Myocyte (in vitro differentiated cells): ENCODE measurements around the gene POLDIP3. TPM values are rescaled to one million over a fixed set of nuclear protein-coding genes. Genes with fewer than 3 reads are reported as not detected.
"Not testable (repeated sequence)": the region's sequence is repeated elsewhere in the genome, so short reads cannot be mapped to it uniquely, and the experiment has no call there.

Experiments used
- DNase-seq: peaks from one replicate; pipeline ENCODE4 v3.0.0-alpha.2; 2012; ENCODE audit warnings: low read depth
- total RNA-seq: library from RNA; depleted of rRNA; stranded (reverse); fragments of >200 nt; gene quantifications from 2 replicates; pipeline ENCODE4 v1.2.3, GENCODE V29; 2014

Gene POLDIP3
- total RNA-seq, 1 donor from 2014 or later, result 26.2 TPM

GRCh38 chr22:42587588-42588175 is 27.0 kb downstream of the POLDIP3 start:
- no peak for DNase-seq

DNA sequence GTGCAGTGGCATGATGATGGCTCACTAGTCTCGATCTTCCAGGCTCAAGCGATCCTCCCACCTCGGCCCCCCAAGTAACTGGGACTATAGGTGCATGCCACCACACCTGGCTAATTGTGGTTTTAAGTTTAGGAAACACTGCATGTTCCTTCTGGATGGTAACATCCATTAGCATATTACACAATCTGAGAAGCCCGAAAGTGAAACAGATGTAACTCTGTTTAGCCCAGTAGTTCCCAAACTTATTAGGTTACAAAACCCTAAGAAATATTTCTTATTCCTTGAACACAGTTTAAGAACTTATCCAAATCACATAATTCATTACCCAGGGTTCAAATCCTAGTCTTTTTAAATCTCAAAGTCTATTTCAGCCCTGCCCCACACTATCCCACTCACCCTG is 28.3 kb downstream of the POLDIP3 start:
- no peak for DNase-seq

DNA sequence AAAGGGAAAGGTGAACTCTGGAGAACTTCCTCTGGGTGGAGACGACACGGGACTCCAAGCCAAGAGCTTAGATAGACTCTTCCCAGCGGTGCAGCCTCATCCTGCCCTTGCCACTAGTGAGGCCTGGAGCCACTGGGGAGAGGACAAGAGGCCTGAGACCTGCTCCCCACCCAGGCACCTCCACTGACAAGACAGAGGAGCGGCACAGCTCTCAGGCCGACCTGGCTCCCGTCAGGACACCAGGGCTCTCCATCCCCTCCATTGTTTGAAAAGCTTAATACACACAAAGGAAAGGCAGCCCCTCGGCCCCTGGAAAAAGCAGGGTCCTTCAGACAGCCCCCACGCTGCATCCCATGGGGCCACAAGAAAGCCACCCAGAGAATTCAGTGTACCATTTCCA is 29.6 kb downstream of the POLDIP3 start:
- DNase-seq, result no peak

DNA sequence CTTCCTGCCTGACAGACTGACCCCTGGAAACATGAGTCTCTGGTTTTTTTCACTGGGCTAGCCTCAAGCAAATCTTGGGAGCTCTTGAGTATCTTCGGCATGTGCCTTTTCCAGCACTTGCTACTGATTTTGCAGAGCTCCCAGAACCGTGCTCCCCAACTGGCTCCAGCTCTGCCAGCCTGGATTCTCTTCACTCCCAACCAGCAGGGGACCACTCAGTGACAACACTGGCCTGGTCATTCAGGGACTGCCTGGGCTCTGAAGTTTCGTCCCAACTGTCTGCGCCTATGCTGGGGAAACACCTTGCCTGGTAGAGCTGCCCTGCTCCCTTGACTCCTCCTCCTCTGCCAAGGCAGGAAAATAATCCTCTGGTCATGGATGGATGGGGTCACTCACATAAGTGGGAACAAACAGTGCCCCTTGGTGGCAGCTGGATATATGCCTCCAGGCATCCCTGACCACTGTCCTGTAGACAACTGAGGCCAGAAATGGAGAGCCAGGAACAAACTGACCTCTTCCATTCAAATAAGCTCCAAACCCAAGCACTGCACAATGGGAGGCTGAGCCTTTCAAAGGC is 30.2 kb downstream of the POLDIP3 start:
- DNase-seq, result no peak

DNA sequence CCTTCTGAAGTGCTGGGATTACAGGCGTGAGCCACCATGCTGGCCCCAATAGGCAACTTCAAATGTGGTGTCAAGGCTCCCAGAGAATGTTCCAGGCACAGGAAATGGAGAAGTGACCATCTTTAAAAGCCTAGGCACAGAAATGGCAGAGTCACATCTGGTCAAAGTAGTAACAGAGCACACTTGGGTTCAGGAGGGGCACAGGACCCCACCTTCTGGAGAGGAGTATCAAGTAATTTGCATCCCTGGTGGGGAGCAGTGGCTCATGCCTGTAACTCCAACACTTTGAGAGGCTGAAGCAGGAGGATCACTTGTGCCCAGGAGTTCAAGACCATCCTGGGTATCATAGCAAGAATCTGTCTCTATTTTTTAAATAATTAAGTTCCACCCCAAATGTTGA is 31.7 kb downstream of the POLDIP3 start:
- DNase-seq, result no peak

DNA sequence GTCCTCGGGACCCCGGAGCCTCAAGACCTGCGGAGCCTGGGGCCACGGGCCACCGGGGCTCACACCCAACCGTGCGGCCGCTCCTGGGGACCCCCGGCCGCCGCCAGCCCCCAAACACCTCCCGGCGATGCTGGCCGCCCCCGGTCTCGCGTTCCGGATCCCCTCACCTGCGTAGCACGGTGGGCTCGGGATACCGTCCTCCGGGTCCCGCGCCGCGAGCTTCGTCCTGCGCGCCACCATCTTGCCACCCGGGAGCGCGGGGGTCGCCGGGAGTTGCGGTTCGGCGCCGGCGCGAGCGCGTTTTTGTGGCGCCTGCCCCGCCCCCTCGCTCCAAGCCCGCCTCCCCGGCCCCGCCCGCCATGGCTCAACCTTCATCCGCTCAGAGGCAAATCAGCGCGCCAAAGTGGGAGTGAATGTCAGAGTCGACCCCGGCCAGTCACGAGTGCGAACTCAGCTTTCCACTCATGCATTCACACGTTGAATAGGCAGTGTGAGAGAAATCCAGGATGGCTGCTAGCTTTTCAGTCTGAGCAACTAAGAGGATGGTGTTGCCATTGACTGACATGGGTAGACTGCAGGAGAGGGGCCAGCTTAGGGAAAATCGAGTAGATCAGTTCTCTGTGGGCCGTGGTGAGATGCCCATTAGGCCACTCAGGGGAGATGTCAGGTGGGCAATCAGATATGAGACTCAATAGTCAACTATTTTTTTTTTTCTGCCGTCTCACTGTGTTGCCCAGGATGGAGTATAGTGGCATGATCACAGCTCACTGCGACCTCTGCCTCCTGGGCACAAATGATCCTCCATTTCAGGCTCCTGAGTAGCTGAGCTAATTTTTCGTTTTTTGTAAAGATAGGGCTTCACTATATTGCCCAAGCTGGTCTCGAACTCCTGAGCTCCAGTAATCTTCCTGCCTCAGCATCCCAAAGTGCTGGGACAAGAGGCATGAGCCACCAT is 32.6 kb downstream of the POLDIP3 start:
- DNase-seq, result peak; percentile 76

DNA sequence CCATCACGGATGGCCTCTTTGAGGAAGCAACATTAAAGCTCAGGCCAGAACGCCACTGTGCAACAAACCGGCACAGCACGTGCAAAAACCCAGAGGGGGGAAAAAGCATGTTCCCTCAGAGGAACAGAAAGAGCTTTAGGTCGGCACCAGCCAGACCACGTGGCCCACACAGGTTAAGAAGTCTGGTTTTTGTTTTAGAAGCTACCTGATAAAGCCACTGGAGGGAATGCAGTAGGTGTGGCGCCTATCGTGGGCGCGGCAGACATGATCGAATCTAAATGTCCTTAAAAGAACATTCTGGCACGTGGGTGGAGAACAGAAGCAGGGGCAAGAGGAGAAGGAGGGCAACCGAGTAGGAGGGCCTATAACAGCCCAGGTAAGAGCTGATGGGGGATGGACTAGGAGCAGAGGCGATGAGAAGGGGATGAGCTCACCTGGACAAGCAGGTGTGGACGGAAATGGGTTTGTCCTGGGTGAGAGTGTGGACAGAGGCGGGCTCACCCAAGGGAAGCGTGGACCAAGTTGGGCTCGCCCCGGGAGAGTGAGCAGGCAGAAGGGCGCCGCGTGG is 33.4 kb downstream of the POLDIP3 start:
- not testable (repeated sequence) for DNase-seq

GRCh38 chr22:42580040-42580439 is 34.6 kb downstream of the POLDIP3 start:
- DNase-seq, result not testable (repeated sequence)

- no peak for DNase-seq
Observed at GRCh38 chr22:42577623-42578240, 37.0 kb downstream of the POLDIP3 start.

DNA sequence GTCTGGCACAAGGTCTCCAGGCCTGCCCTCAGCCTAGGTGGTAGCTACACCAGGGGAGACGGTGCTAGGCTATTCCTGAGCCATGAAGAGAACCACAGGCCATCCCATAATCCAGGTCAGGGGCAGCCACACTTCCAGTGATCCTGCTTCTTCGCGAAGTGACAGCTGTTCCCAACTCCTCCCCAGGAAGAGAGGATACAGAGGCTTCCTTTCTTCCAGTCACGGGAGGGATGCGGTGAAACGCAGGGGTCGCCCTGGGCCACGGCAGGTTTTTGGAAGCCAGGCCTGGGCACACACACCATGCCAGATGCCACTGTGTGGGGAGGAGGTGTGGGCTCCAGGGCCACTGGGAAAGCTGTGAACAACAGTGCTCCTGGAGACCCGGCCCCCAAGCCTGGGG is 37.5 kb downstream of the POLDIP3 start:
- not testable (repeated sequence) for DNase-seq

DNA sequence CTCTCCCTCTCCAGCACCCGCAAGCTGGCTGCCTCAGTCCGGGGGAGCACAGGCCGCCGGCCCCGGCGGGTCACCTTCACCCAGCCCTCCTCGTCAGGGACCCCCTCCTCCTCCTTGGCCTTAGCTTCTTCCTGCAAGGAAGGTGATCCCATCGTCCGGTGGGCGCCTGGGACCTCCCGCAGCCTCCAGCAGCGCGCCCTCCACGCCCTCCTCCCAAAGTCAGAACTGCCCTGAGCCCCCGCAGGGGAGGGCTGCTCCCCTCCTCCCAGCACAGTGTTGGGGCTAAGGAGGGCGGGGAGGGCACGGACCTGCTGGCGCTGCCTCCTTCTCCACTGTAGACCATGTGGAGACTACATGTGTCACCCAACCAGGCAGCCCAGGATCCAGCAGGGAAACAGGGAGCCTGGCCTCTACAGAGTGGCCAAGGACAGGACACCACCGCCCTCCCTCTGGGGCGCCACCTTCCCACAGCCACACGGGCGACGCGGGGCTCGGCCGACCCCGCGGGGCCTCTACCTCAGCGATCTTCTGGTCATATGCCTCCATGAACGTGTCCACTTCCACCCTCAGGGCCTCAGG is 38.6 kb downstream of the POLDIP3 start:
- DNase-seq, result not testable (repeated sequence)

- DNase-seq, result not testable (repeated sequence)
Observed at GRCh38 chr22:42574468-42574867, 40.2 kb downstream of the POLDIP3 start.

DNA sequence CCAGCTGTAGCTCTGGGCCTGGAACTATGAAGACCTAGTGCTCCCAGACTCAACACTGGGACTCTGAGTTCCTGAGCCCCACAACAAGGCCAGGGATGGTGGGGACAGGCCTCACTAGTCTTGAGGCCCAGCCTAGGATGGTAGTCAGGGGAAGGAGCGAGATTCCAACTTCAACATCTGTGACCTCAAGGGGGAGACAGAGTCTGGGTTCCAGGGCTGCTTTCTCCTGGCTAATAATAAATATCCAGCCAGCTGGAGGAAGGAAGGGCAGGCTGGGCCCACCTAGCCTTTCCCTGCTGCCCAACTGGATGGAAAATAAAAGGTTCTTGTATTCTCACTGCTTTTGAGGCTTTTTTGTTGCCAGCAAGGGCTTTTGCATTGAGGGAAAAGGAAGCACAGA is 40.6 kb downstream of the POLDIP3 start:
- DNase-seq, result not testable (repeated sequence)

DNA sequence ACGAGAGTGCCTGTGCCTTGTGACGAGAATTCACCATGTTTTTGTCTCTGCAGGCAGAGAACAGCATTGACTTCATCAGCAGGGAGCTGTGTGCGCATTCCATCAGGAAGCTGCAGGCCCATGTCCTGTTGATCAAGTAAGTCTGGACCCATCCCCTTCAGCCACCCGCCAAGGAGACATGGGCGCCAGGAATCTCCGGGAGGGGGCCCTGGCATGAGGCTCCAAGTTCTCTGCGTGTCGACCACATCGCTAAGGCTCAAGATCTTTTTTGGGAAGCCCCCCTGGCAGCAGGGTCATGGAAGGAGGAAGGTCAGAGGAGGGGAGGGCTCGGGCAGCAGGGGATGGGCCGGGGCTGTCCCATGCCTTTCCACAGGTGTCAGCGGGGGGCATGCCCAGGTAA is 43.6 kb downstream of the POLDIP3 start:
- not testable (repeated sequence) for DNase-seq

GRCh38 chr22:42570580-42570979 is 44.1 kb downstream of the POLDIP3 start:
- not testable (repeated sequence) for DNase-seq

GRCh38 chr22:42567950-42568349 is 46.7 kb downstream of the POLDIP3 start:
- DNase-seq, result not testable (repeated sequence)

DNA sequence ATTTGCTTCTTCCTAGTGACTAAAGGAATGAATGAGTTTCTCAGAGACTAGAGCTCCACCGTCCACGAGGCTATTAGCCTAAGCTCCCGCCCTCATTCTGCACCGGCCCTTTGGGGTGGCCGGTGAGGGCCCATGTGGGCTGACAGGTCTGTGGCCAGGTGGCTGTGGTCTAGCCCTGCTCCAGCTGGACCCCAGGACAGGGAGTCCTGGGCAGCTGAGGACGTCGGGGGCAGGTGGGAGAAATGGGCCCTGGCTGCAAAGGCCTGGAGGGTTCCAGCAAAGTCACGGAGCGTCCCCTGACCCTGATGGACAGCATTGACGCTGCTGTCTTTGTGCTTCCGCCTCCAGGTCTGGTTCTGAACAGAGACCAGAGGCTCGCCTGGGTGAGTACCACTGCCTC is 48.7 kb downstream of the POLDIP3 start:
- no peak for DNase-seq

DNA sequence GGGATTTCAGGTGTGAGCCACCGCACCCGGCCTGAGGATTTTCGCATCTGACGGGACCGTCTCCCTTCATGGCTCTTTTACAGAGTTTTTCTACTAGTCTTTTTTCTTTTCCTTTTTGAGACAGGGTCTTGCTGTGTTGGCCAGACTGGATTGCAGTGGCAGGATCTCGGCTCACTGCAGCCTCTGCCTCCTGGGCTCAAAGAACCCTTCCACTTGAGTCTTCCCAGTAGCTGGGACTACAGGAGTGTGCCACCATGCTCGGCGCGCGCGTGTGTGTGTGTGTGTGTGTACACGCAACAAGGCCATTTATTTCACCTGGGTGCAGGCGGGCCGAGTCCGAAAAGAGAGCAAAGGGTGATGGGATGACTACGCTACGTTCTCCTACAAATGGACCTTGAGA is 50.0 kb downstream of the POLDIP3 start:
- DNase-seq, result no peak

GRCh38 chr22:42563943-42564342 is 50.7 kb downstream of the POLDIP3 start:
- DNase-seq, result not testable (repeated sequence)

- no peak for DNase-seq
Observed at GRCh38 chr22:42562684-42563083, 52.0 kb downstream of the POLDIP3 start.

- DNase-seq, result no peak
Observed at GRCh38 chr22:42562279-42562678, 52.4 kb downstream of the POLDIP3 start.
